ENCODE results near the gene CHAF1B.

CHAF1B gene

DNA sequence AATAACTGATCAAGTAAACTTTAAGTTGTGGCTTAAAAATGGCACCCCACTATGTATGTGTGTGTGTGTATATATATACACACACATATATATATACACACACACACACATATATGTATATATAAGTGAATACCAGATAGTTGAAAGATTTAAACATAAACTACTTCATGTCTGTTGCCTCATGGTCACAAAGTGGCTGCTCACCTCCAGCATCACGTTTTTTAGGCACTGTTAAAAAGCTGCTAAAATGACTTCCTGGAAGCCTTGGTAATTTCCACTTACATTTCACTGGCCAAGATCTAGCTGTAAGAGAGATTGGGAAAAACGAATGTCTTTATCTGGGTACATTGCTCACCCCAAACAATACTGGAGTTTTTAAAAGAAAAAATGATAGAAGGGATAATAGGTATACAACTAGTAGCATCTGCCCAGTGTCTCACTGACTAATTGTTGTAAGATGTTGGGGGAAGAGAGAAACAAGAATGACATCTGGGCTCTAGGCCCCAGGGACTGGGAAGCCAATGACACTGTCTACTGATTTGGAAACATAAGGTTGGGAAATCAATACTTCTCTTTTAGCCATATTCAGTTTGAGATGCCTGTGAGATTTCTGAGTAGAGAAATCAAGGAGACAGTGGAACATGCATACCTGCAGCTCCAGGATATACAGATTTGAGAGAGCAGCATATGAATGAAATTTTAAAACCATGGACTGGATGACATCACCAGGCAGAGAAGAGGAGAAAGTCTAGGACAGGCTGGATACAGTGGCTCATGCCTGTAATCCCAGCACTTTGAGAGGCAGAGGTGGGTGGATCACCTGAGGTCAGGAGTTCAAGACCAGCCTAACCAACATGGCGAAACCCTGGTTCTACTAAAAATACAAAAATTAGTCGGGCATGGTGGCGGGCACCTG, 51.9 kb downstream of the CHAF1B start:
- H3K27me3 ChIP-seq (ENCODE audit: control insufficient read depth in 2 of 2, insufficient read depth in 2 of 2, low read length in 2 of 2): no peaks in the 10 kb centered on the region
- no peak overlapping the region for H3K27ac ChIP-seq (ENCODE audit: low read depth in 2 of 2, low read length in 2 of 2)
- no peaks in the 10 kb centered on the region for H3K9me3 ChIP-seq (ENCODE audit: control insufficient read depth in 2 of 2, low read length in 2 of 2)
- no peak overlapping the region for H3K9ac ChIP-seq (ENCODE audit: low read depth in 1 of 2, low read length in 2 of 2)
- no peak overlapping the region for H3K4me3 ChIP-seq (ENCODE audit: low read length in 2 of 2)
- no peaks in the 10 kb centered on the region for H3K4me1 ChIP-seq (ENCODE audit: control insufficient read depth in 2 of 2, insufficient read depth in 2 of 2, low read length in 2 of 2)
- H3K36me3 ChIP-seq (ENCODE audit: control insufficient read depth in 2 of 2, insufficient read depth in 2 of 2, low read length in 2 of 2): no peaks in the 10 kb centered on the region

DNA sequence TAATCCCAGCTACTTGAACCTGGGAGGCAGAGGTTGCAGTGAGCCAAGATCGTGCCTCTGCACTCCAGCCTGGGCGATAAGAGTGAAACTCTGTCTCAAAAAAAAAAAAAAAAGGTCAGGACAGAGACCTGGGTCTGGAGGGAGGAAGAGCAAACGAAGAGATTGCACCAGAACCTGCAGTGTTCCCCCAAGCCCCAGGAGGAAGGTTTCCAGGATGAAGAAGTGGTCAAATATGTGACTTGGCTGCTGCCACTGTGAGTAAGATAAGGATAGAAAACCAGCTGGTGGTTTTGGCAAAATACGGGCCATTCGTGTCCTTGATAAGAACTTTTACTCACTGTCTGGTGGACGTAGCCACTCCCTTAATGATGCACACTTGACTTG, 52.5 kb downstream of the CHAF1B start:
- no peaks in the 10 kb centered on the region for H3K36me3 ChIP-seq (ENCODE audit: control insufficient read depth in 2 of 2, insufficient read depth in 2 of 2, low read length in 2 of 2)
- H3K4me1 ChIP-seq (ENCODE audit: control insufficient read depth in 2 of 2, insufficient read depth in 2 of 2, low read length in 2 of 2): no peaks in the 10 kb centered on the region
- no peak overlapping the region for H3K9ac ChIP-seq (ENCODE audit: low read depth in 1 of 2, low read length in 2 of 2)
- H3K9me3 ChIP-seq (ENCODE audit: control insufficient read depth in 2 of 2, low read length in 2 of 2): no peaks in the 10 kb centered on the region
- no peak overlapping the region for H3K4me3 ChIP-seq (ENCODE audit: low read length in 2 of 2)
- no peaks in the 10 kb centered on the region for H3K27me3 ChIP-seq (ENCODE audit: control insufficient read depth in 2 of 2, insufficient read depth in 2 of 2, low read length in 2 of 2)
- no peak overlapping the region for H3K27ac ChIP-seq (ENCODE audit: low read depth in 2 of 2, low read length in 2 of 2)

- no peaks in the 10 kb centered on the region for H3K36me3 ChIP-seq (ENCODE audit: control insufficient read depth in 2 of 2, insufficient read depth in 2 of 2, low read length in 2 of 2)
- H3K27me3 ChIP-seq (ENCODE audit: control insufficient read depth in 2 of 2, insufficient read depth in 2 of 2, low read length in 2 of 2): no peaks in the 10 kb centered on the region
- no peak overlapping the region for H3K4me3 ChIP-seq (ENCODE audit: low read length in 2 of 2)
- no peak overlapping the region for H3K9ac ChIP-seq (ENCODE audit: low read depth in 1 of 2, low read length in 2 of 2)
- H3K4me1 ChIP-seq (ENCODE audit: control insufficient read depth in 2 of 2, insufficient read depth in 2 of 2, low read length in 2 of 2): no peaks in the 10 kb centered on the region
- no peaks in the 10 kb centered on the region for H3K9me3 ChIP-seq (ENCODE audit: control insufficient read depth in 2 of 2, low read length in 2 of 2)
- H3K27ac ChIP-seq (ENCODE audit: low read depth in 2 of 2, low read length in 2 of 2): no peak overlapping the region
Measured at GRCh38 chr21:36441715-36442114, 56.5 kb downstream of the CHAF1B start.

DNA sequence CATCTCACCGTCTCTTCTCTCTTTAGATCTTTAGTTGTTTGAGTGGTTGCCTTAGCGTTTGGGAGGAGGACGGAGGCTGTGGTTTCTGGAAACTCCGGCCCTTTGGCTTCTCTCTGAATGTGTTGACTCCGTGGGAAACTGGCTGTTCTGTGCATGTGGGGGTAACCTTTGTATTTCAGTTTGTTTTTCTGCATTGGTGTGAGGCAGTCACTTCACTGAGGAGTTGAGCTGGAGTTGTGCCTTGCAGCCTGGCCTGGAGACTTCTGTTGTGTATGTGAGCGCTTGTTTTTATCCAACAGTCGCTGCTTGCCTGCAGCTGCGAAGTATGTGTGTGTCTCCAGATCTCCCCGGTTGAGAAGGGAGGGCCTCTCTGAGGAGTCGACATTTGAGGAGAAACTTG, 61.1 kb downstream of the CHAF1B start:
- Histone ChIP-seq H3K27ac (ENCODE audit: low read depth in 2 of 2, low read length in 2 of 2) (no peak overlapping the region), H3K27me3 (ENCODE audit: control insufficient read depth in 2 of 2, insufficient read depth in 2 of 2, low read length in 2 of 2) (no peaks in the 10 kb centered on the region), H3K4me3 (ENCODE audit: low read length in 2 of 2) (no peak overlapping the region), H3K36me3 (ENCODE audit: control insufficient read depth in 2 of 2, insufficient read depth in 2 of 2, low read length in 2 of 2) (no peaks in the 10 kb centered on the region), H3K9ac (ENCODE audit: low read depth in 1 of 2, low read length in 2 of 2) (no peak overlapping the region), H3K9me3 (ENCODE audit: control insufficient read depth in 2 of 2, low read length in 2 of 2) (no peaks in the 10 kb centered on the region), H3K4me1 (ENCODE audit: control insufficient read depth in 2 of 2, insufficient read depth in 2 of 2, low read length in 2 of 2) (no peaks in the 10 kb centered on the region)

GRCh38 chr21:36450511-36450910, 65.3 kb downstream of the CHAF1B start:
- no peak overlapping the region for H3K27ac ChIP-seq (ENCODE audit: low read depth in 2 of 2, low read length in 2 of 2)
- H3K9ac ChIP-seq (ENCODE audit: low read depth in 1 of 2, low read length in 2 of 2): no peak overlapping the region
- no peaks in the 10 kb centered on the region for H3K4me1 ChIP-seq (ENCODE audit: control insufficient read depth in 2 of 2, insufficient read depth in 2 of 2, low read length in 2 of 2)
- no peak overlapping the region for H3K4me3 ChIP-seq (ENCODE audit: low read length in 2 of 2)
- H3K27me3 ChIP-seq (ENCODE audit: control insufficient read depth in 2 of 2, insufficient read depth in 2 of 2, low read length in 2 of 2): no peaks in the 10 kb centered on the region
- no peaks in the 10 kb centered on the region for H3K9me3 ChIP-seq (ENCODE audit: control insufficient read depth in 2 of 2, low read length in 2 of 2)
- H3K36me3 ChIP-seq (ENCODE audit: control insufficient read depth in 2 of 2, insufficient read depth in 2 of 2, low read length in 2 of 2): no peaks in the 10 kb centered on the region

DNA sequence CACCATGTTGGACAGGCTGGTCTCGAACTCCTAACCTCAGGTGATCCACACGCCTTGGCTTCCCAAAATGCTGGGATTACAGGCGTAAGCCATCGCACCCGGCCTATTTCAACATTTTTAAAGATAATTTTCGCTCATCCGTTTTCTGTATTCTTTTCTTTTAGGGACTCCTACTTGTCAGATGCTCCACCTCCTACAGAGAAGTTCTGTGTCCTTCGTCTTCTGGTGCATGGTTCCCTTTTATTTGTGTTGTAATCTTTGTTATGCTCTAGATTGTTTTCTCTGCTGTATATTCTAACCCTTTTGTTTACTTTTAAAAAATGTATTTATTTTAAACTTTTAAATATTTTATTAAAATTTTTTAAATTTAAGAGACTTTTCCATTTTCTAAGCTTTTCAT, 66.3 kb downstream of the CHAF1B start:
- no peaks in the 10 kb centered on the region for H3K27me3 ChIP-seq (ENCODE audit: control insufficient read depth in 2 of 2, insufficient read depth in 2 of 2, low read length in 2 of 2)

GRCh38 chr21:36452281-36452825, 67.2 kb downstream of the CHAF1B start:
- Histone ChIP-seq H3K4me3 (ENCODE audit: low read length in 2 of 2) (no peak overlapping the region), H3K36me3 (ENCODE audit: control insufficient read depth in 2 of 2, insufficient read depth in 2 of 2, low read length in 2 of 2) (no peaks in the 10 kb centered on the region), H3K27ac (ENCODE audit: low read depth in 2 of 2, low read length in 2 of 2) (no peak overlapping the region), H3K9ac (ENCODE audit: low read depth in 1 of 2, low read length in 2 of 2) (no peak overlapping the region), H3K27me3 (ENCODE audit: control insufficient read depth in 2 of 2, insufficient read depth in 2 of 2, low read length in 2 of 2) (no peaks in the 10 kb centered on the region), H3K4me1 (ENCODE audit: control insufficient read depth in 2 of 2, insufficient read depth in 2 of 2, low read length in 2 of 2) (no peaks in the 10 kb centered on the region), H3K9me3 (ENCODE audit: control insufficient read depth in 2 of 2, low read length in 2 of 2) (no peaks in the 10 kb centered on the region)

More for the DNA sequence above, 66.3 kb downstream of the CHAF1B start:
- Histone ChIP-seq H3K36me3 (ENCODE audit: control insufficient read depth in 2 of 2, insufficient read depth in 2 of 2, low read length in 2 of 2) (no peaks in the 10 kb centered on the region), H3K4me3 (ENCODE audit: low read length in 2 of 2) (no peak overlapping the region), H3K27ac (ENCODE audit: low read depth in 2 of 2, low read length in 2 of 2) (no peak overlapping the region), H3K4me1 (ENCODE audit: control insufficient read depth in 2 of 2, insufficient read depth in 2 of 2, low read length in 2 of 2) (no peaks in the 10 kb centered on the region), H3K9me3 (ENCODE audit: control insufficient read depth in 2 of 2, low read length in 2 of 2) (no peaks in the 10 kb centered on the region), H3K9ac (ENCODE audit: low read depth in 1 of 2, low read length in 2 of 2) (no peak overlapping the region)

GRCh38 chr21:36454093-36454531, 68.9 kb downstream of the CHAF1B start:
- Histone ChIP-seq H3K36me3 (ENCODE audit: control insufficient read depth in 2 of 2, insufficient read depth in 2 of 2, low read length in 2 of 2) (no peaks in the 10 kb centered on the region), H3K27ac (ENCODE audit: low read depth in 2 of 2, low read length in 2 of 2) (no peak overlapping the region), H3K9me3 (ENCODE audit: control insufficient read depth in 2 of 2, low read length in 2 of 2) (no peaks in the 10 kb centered on the region), H3K4me3 (ENCODE audit: low read length in 2 of 2) (no peak overlapping the region), H3K4me1 (ENCODE audit: control insufficient read depth in 2 of 2, insufficient read depth in 2 of 2, low read length in 2 of 2) (no peaks in the 10 kb centered on the region), H3K27me3 (ENCODE audit: control insufficient read depth in 2 of 2, insufficient read depth in 2 of 2, low read length in 2 of 2) (no peaks in the 10 kb centered on the region), H3K9ac (ENCODE audit: low read depth in 1 of 2, low read length in 2 of 2) (no peak overlapping the region)

DNA sequence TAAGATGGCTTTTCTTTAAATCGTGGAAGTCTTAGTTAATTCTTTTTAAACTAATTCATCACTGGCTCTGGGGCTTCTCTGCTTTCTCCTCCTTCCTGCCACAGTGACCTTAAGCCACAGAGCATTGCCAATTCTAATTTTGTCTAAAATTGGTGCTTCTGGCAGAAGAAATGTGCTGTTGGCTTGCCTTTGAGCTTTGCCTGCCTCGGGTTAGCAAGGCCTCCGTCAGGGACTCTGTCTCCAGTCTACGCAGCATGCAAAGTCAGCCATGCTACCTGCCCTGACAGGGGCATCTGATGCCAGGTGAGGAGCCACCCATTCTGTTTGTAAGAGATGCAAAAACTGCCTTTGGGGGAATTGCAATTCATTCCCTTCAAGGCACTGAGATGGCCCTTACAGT, 69.5 kb downstream of the CHAF1B start:
- H3K9me3 ChIP-seq (ENCODE audit: control insufficient read depth in 2 of 2, low read length in 2 of 2): no peaks in the 10 kb centered on the region
- no peak overlapping the region for H3K27ac ChIP-seq (ENCODE audit: low read depth in 2 of 2, low read length in 2 of 2)
- H3K9ac ChIP-seq (ENCODE audit: low read depth in 1 of 2, low read length in 2 of 2): no peak overlapping the region
- H3K4me3 ChIP-seq (ENCODE audit: low read length in 2 of 2): no peak overlapping the region
- no peaks in the 10 kb centered on the region for H3K36me3 ChIP-seq (ENCODE audit: control insufficient read depth in 2 of 2, insufficient read depth in 2 of 2, low read length in 2 of 2)
- H3K4me1 ChIP-seq (ENCODE audit: control insufficient read depth in 2 of 2, insufficient read depth in 2 of 2, low read length in 2 of 2): no peaks in the 10 kb centered on the region
- H3K27me3 ChIP-seq (ENCODE audit: control insufficient read depth in 2 of 2, insufficient read depth in 2 of 2, low read length in 2 of 2): no peaks in the 10 kb centered on the region

- Histone ChIP-seq H3K36me3 (ENCODE audit: control insufficient read depth in 2 of 2, insufficient read depth in 2 of 2, low read length in 2 of 2) (no peaks in the 10 kb centered on the region), H3K9ac (ENCODE audit: low read depth in 1 of 2, low read length in 2 of 2) (no peak overlapping the region), H3K4me1 (ENCODE audit: control insufficient read depth in 2 of 2, insufficient read depth in 2 of 2, low read length in 2 of 2) (peaks cover 0 to 4% of the 10 kb centered on the region in 2 donors), H3K27me3 (ENCODE audit: control insufficient read depth in 2 of 2, insufficient read depth in 2 of 2, low read length in 2 of 2) (no peaks in the 10 kb centered on the region), H3K27ac (ENCODE audit: low read depth in 2 of 2, low read length in 2 of 2) (no peak overlapping the region), H3K4me3 (ENCODE audit: low read length in 2 of 2) (no peak overlapping the region), H3K9me3 (ENCODE audit: control insufficient read depth in 2 of 2, low read length in 2 of 2) (no peaks in the 10 kb centered on the region)
Measured at GRCh38 chr21:36456729-36457414, 71.7 kb downstream of the CHAF1B start.
